Astrocyte (in vitro differentiated cells and primary cell): ENCODE results near the gene PIK3R1.

ENCODE experiments used
- CTCF ChIP-seq: IDR thresholded peaks from 2 replicates; pipeline ENCODE4 v1.5.1; 2011; ENCODE audit warnings: low read depth, mild to moderate bottlenecking, inconsistent platforms, low read length, moderate library complexity; ENCODE audit not compliant: insufficient read depth
- EZH2 ChIP-seq: IDR thresholded peaks from 2 replicates; pipeline ENCODE4 v1.6.1; 2012; ENCODE audit warnings: mild to moderate bottlenecking, low read length, inconsistent platforms; ENCODE audit not compliant: insufficient read depth

- TF ChIP-seq CTCF (no peak), EZH2 (no peak)
Observed at GRCh38 chr5:68331192-68332079, 115.9 kb downstream of the PIK3R1 start.
